ENCODE data around the gene KXD1. TPM values are rescaled to one million over a fixed set of nuclear protein-coding genes. Genes with fewer than 3 reads are reported as not detected.

KXD1 gene
- total and polyA plus RNA-seq, 2 donors (not counting 1 experiment from before 2014, with no cell fraction given) = 63.3 to 108 TPM

DNA sequence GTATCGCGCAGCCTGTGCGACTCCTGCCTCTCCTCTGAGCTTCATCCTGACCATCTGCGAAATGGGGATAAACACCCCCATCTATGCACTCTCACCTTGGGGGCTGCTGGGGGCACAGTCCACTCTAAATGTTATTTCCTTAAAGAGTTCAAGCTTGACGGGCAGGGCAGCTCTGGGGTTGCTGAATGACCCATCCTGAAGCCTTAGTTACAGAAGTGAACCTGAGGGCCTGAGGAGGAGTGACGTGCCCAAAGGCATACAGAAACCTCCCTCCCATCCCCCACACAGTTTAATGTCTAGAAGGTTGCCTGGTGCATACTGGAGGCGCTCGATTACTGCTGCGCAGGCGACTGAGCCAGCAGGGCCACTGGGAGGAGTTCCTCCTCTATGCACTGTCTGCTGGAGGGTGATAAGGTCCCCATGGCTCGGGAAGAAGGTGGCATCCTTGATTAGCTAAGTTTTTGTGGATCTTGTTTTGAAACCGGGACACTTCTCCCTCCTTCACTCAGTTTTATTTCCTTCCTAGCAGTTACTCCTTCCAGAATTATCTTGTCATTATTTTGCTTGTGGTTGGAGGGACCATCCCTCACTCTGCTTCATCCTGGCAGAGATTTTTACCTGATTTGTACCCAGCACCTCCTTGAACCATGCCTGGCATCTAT is 13.7 kb upstream of the KXD1 start:
- peaks cover 4% of the 10 kb centered on the region for H3K4me1 ChIP-seq (ENCODE audit: control insufficient read depth, extremely low read depth, insufficient read depth, low read length)
- H3K27ac ChIP-seq (ENCODE audit: insufficient read depth, low read length) = no peak overlapping the region
- H3K4me2 ChIP-seq (ENCODE audit: extremely low read depth, insufficient read depth, low read length) = peak overlapping the region; percentile 86
- H3K27me3 ChIP-seq (ENCODE audit: control insufficient read depth, insufficient read depth, low read length) = no peaks in the 10 kb centered on the region
- no peaks in the 10 kb centered on the region for H3K9me3 ChIP-seq (ENCODE audit: control insufficient read depth, insufficient read depth, low read depth, low read length)
- DNase-seq (ENCODE audit: low read depth in 2 of 2) = peak; percentile 51 to 56
- peaks cover 18% of the 10 kb centered on the region for H3K36me3 ChIP-seq (ENCODE audit: control insufficient read depth, insufficient read depth, low read length)
- H4K20me1 ChIP-seq (ENCODE audit: control insufficient read depth, extremely low read depth, insufficient read depth, low read length) = no peaks in the 10 kb centered on the region
- no peak overlapping the region for H3K9ac ChIP-seq (ENCODE audit: insufficient read depth, low read length)
- peaks cover 15% of the 10 kb centered on the region for H3K79me2 ChIP-seq (ENCODE audit: control insufficient read depth, insufficient read depth, low read length)
- TF ChIP-seq, protein P1, sequence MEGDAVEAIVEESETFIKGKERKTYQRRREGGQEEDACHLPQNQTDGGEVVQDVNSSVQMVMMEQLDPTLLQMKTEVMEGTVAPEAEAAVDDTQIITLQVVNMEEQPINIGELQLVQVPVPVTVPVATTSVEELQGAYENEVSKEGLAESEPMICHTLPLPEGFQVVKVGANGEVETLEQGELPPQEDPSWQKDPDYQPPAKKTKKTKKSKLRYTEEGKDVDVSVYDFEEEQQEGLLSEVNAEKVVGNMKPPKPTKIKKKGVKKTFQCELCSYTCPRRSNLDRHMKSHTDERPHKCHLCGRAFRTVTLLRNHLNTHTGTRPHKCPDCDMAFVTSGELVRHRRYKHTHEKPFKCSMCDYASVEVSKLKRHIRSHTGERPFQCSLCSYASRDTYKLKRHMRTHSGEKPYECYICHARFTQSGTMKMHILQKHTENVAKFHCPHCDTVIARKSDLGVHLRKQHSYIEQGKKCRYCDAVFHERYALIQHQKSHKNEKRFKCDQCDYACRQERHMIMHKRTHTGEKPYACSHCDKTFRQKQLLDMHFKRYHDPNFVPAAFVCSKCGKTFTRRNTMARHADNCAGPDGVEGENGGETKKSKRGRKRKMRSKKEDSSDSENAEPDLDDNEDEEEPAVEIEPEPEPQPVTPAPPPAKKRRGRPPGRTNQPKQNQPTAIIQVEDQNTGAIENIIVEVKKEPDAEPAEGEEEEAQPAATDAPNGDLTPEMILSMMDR (conservative IDR thresholded peaks at IDR 0.05 in 1 of 2, IDR thresholded peaks at IDR 0.05 in 1 of 2; ENCODE audit: low read depth in 1 of 2, low read length in 2 of 2) = no peak
- no peak for TF ChIP-seq EZH2 (IDR thresholded peaks at IDR 0.05; ENCODE audit: low read length, missing control alignments)
- peak overlapping the region; percentile 72 for H2AFZ ChIP-seq (ENCODE audit: low read length)
- peak overlapping the region; percentile 11 to 55 (median 38) for H3K4me3 ChIP-seq (replicated peaks in 1 of 4; ENCODE audit: control extremely low read depth in 1 of 4, insufficient read depth in 1 of 4, low read depth in 3 of 4, low read length in 4 of 4)

DNA sequence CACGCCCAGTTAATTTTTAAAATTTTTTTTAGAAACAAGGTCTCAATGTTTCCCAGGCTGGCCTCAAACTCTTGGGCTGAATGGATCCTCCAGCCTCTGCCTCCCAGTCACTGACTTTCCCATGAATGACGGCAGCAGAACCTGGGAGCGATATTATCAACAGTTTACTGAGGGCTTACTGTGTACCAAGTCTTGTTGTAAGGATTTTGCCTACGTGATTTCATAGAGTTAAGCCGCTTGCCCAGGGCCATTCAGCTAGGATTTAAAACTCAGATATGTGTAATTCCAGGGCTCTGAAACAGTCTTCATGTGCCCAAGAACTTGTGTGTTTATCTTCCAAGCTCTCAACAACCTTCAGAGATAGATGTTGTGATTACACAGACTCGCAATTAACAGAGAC is 6.0 kb upstream of the KXD1 start:
- TF ChIP-seq, protein P1 (conservative IDR thresholded peaks at IDR 0.05 in 1 of 2, IDR thresholded peaks at IDR 0.05 in 1 of 2; ENCODE audit: low read depth in 1 of 2, low read length in 2 of 2) = no peak
- no peak for TF ChIP-seq EZH2 (IDR thresholded peaks at IDR 0.05; ENCODE audit: low read length, missing control alignments)
- Histone ChIP-seq H4K20me1 (ENCODE audit: control insufficient read depth, extremely low read depth, insufficient read depth, low read length) (no peaks in the 10 kb centered on the region), H3K36me3 (ENCODE audit: control insufficient read depth, insufficient read depth, low read length) (no peaks in the 10 kb centered on the region), H3K79me2 (ENCODE audit: control insufficient read depth, insufficient read depth, low read length) (no peaks in the 10 kb centered on the region), H3K27ac (ENCODE audit: insufficient read depth, low read length) (no peak overlapping the region), H3K27me3 (ENCODE audit: control insufficient read depth, insufficient read depth, low read length) (no peaks in the 10 kb centered on the region), H3K4me2 (ENCODE audit: extremely low read depth, insufficient read depth, low read length) (no peak overlapping the region), H3K4me3 (replicated peaks in 1 of 4; ENCODE audit: control extremely low read depth in 1 of 4, insufficient read depth in 1 of 4, low read depth in 3 of 4, low read length in 4 of 4) (no peak overlapping the region), H3K9ac (ENCODE audit: insufficient read depth, low read length) (no peak overlapping the region), H2AFZ (ENCODE audit: low read length) (no peak overlapping the region), H3K9me3 (ENCODE audit: control insufficient read depth, insufficient read depth, low read depth, low read length) (no peaks in the 10 kb centered on the region), H3K4me1 (ENCODE audit: control insufficient read depth, extremely low read depth, insufficient read depth, low read length) (no peaks in the 10 kb centered on the region)
- DNase-seq (ENCODE audit: low read depth in 2 of 2) = no peak

DNA sequence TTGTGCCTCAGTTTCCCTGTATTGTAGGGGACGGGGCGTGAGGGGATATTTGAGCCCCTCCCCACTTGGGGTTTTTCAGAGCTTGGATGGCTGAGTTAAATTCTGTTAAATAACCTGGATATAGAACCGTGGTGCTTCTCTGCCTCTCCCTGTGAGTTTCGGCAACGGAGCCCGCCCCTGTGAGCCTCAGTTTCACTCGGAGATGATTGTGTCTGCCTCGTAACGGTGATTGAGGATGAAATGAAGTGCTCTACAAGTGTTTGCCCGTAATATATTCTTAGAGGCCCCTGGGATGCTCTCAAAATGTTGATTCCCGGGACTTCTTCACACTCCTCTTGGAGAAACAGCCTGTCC is 509 bp downstream of the KXD1 start:
- peak overlapping the region; percentile 74 to 96 (median 94) for H3K4me3 ChIP-seq (replicated peaks in 1 of 4; ENCODE audit: control extremely low read depth in 1 of 4, insufficient read depth in 1 of 4, low read depth in 3 of 4, low read length in 4 of 4)
- H3K9ac ChIP-seq (ENCODE audit: insufficient read depth, low read length) = peak overlapping the region; percentile 92
- no peaks in the 10 kb centered on the region for H3K27me3 ChIP-seq (ENCODE audit: control insufficient read depth, insufficient read depth, low read length)
- H3K79me2 ChIP-seq (ENCODE audit: control insufficient read depth, insufficient read depth, low read length) = peaks cover 22% of the 10 kb centered on the region
- H3K4me1 ChIP-seq (ENCODE audit: control insufficient read depth, extremely low read depth, insufficient read depth, low read length) = peaks cover 2% of the 10 kb centered on the region
- no peak overlapping the region for H2AFZ ChIP-seq (ENCODE audit: low read length)
- peak overlapping the region; percentile 95 for H3K27ac ChIP-seq (ENCODE audit: insufficient read depth, low read length)
- H3K36me3 ChIP-seq (ENCODE audit: control insufficient read depth, insufficient read depth, low read length) = peaks cover 3% of the 10 kb centered on the region
- peak overlapping the region; percentile 95 for H3K4me2 ChIP-seq (ENCODE audit: extremely low read depth, insufficient read depth, low read length)
- DNase-seq (ENCODE audit: low read depth in 2 of 2) = no peak
- no peaks in the 10 kb centered on the region for H4K20me1 ChIP-seq (ENCODE audit: control insufficient read depth, extremely low read depth, insufficient read depth, low read length)
- no peaks in the 10 kb centered on the region for H3K9me3 ChIP-seq (ENCODE audit: control insufficient read depth, insufficient read depth, low read depth, low read length)
- TF ChIP-seq EZH2 (IDR thresholded peaks at IDR 0.05; ENCODE audit: low read length, missing control alignments) = no peak
- TF ChIP-seq, protein P1 (conservative IDR thresholded peaks at IDR 0.05 in 1 of 2, IDR thresholded peaks at IDR 0.05 in 1 of 2; ENCODE audit: low read depth in 1 of 2, low read length in 2 of 2) = no peak
